Mucosa of descending colon (tissue), 3 donors: ENCODE data around the gene UGGT1. TPM values are rescaled to one million over a fixed set of nuclear protein-coding genes. Genes with fewer than 3 reads are reported as not detected.
"Not testable (repeated sequence)": the region's sequence is repeated elsewhere in the genome, so short reads cannot be mapped to it uniquely, and the experiment has no call there.

ENCODE experiments used
- ATAC-seq: fragments of 200-7000 bp; cut with Tn5 transposase; one replicate; pipeline ENCODE4 v1.9.1; 2020; ENCODE audit warnings: mild to moderate bottlenecking, moderate library complexity
- DNase-seq, 3 donors: peaks; one replicate each; pipeline ENCODE4 v3.0.0-alpha.2; 2020
- H3K36me3 ChIP-seq: fragments of 200-600 bp; one replicate; pipeline ENCODE4 v1.8.0; 2021; ENCODE audit warnings: low read depth, mild to moderate bottlenecking
- H3K4me1 ChIP-seq: fragments of 200-600 bp; one replicate; pipeline ENCODE4 v1.8.0; 2021; ENCODE audit warnings: low read depth, mild to moderate bottlenecking
- H3K4me3 ChIP-seq: fragments of 200-600 bp; one replicate; pipeline ENCODE4 v1.8.0; 2021; ENCODE audit warnings: mild to moderate bottlenecking
- H3K9me3 ChIP-seq: fragments of 200-600 bp; one replicate; pipeline ENCODE4 v1.8.0; 2021; ENCODE audit warnings: mild to moderate bottlenecking
- intact Hi-C, 2 donors: fragments of 100-400 bp; cut with DNase I in 1 of 2; cut with micrococcal nuclease in 1 of 2; formaldehyde crosslinking; loops; one replicate each; pipeline versions ENCODE4 v1.11.0 to v1.11.1; 2022; cut with DNase I, micrococcal nuclease
- total RNA-seq, 3 donors: library from RNA; stranded (reverse); fragmentation: NEBNext Ultra II Directional in 2 of 3; extraction: Animal tissue kit (Norgen Biotek cat#: 25700) in 2 of 3; gene quantifications; one replicate each; pipeline versions ENCODE4 v1.2.1 to v1.2.4, GENCODE V29; 2021 to 2023
- TF ChIP-seq, protein P1 (sequence below): fragments of 200-600 bp; IDR thresholded peaks from one replicate; pipeline ENCODE4 v1.8.0; 2022; ENCODE audit warnings: antibody characterized with exemption, mild to moderate bottlenecking
- donor health status: DM: no; HTN: no; CAD: no; lungs with moderate emphysema.
- donor health status: DM: no; HTN: no; CAD: no.
- donor health status: DM: no; HTN: yes; CAD: no.

UGGT1 gene
- total RNA-seq, 3 donors from 2014 or later: 43.0 to 47.1 (median 43.9) TPM

DNA sequence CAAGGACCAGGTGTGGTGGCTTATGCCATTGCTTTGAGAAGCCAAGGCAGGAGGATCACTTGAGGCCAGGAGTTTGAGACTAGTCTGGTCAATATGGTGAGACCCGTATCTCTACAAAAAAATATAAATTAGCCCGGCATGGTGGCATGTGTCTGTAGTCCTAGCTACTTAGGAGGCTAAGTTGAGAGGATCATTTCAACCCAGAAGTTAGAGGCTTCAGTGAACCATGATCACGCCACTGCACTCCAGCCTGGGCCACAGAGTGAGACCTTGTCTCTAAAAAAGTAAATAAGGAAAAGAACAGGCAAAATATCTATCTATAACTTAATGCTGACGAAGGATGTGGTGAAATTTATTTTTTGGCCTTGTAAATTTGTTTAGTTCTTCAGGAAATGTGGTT is 78.1 kb downstream of the UGGT1 start:
- Histone ChIP-seq H3K4me1 (no peaks in the 10 kb centered on the region), H3K36me3 (no peaks in the 10 kb centered on the region), H3K4me3 (no peak overlapping the region), H3K9me3 (no peaks in the 10 kb centered on the region)
- TF ChIP-seq, protein P1, sequence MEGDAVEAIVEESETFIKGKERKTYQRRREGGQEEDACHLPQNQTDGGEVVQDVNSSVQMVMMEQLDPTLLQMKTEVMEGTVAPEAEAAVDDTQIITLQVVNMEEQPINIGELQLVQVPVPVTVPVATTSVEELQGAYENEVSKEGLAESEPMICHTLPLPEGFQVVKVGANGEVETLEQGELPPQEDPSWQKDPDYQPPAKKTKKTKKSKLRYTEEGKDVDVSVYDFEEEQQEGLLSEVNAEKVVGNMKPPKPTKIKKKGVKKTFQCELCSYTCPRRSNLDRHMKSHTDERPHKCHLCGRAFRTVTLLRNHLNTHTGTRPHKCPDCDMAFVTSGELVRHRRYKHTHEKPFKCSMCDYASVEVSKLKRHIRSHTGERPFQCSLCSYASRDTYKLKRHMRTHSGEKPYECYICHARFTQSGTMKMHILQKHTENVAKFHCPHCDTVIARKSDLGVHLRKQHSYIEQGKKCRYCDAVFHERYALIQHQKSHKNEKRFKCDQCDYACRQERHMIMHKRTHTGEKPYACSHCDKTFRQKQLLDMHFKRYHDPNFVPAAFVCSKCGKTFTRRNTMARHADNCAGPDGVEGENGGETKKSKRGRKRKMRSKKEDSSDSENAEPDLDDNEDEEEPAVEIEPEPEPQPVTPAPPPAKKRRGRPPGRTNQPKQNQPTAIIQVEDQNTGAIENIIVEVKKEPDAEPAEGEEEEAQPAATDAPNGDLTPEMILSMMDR: no peak
- DNase-seq (no peak), ATAC-seq (no peak)
- intact Hi-C loops: no loop called here

DNA sequence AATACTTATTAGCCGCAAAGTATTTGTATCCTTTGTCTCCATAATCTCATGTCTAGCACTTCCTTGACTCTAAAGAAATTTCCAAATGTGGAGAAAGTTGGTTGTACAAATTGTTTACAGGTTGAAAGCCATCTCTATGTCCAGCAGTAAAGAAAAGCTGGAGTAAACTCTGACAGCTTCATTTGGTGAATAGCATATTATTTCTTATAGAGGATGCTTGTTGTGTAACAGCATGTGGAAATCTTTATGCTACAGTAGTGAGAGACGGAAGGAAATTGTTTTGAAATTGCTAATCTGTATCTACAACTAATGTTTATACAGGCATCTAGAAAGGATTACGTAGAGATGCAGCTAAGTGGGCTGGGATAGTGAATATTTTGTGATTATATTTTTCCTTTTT is 78.5 kb downstream of the UGGT1 start:
- DNase-seq: no peak

DNA sequence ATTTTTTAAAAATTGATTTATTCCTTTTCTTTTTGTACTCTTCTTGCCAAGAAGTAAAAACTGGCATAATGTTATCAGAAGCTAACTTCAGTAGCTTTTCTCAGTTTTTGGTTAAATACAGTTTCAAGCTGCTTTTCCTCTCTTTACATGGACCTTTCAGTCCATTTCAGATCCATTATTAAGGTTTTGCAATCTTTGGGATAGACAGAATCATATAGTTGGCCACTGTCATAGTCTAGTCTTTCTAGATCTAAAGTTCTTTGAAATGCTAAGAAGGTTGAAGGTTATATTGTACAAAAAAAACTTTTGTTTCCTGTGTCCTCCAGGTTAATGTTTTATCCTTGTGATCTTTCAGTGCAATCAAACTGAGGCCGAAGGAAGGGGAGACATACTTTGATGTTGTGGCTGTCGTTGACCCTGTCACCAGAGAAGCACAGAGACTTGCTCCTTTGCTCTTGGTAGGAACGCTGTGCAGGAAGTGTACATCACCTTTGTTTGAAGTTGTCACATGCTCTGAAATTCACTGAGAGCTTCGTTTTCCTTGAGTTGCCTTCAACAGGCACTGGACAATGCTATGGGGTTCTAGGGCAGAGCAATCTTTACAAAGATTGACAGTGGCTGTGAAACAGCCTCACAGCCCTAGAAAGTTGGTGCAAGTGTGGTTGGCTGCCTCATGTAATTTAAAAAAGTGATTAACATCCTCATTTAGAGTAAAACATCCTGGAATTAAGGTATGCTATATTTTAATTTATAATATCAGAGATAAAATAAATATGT is 79.1 kb downstream of the UGGT1 start:
- H3K36me3 ChIP-seq: peaks cover 6% of the 10 kb centered on the region
- DNase-seq: no peak
- intact Hi-C loops: loop anchor here in 1 of 2 donors (10.0 kb wide), 1 partner anchor 65 kb away; no protein-coding TSS in a partner anchor
- no peaks in the 10 kb centered on the region for H3K9me3 ChIP-seq
- peak; percentile 64 for ATAC-seq
- TF ChIP-seq, protein P1: no peak
- H3K4me1 ChIP-seq: no peaks in the 10 kb centered on the region
- H3K4me3 ChIP-seq: no peak overlapping the region

More for the DNA sequence above, 78.5 kb downstream of the UGGT1 start:
- Histone ChIP-seq H3K4me3 (no peak overlapping the region), H3K4me1 (no peaks in the 10 kb centered on the region), H3K9me3 (no peaks in the 10 kb centered on the region), H3K36me3 (no peaks in the 10 kb centered on the region)
- intact Hi-C loops: no loop called here
- TF ChIP-seq, protein P1: no peak
- ATAC-seq: no peak

DNA sequence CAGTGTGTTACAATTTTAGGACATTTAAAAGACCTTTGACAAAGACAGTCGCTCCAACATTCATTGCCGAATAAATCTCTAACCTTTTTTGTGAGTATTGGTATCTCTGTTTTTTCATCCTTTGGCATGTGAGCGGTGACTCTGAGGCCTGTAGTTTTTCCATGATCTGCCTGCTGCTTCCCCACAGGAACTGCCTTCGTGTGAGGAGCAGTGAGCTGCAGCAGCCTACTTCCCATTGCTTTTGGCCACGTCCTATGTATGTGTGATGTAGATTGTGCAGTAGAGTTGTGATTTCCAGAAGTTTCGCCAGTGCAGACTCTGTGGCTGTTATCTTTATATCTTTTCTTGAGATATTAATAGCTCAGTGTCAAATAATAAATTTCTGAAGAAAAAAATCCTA is 79.8 kb downstream of the UGGT1 start:
- Histone ChIP-seq H3K4me1 (no peaks in the 10 kb centered on the region), H3K36me3 (peaks cover 8% of the 10 kb centered on the region), H3K9me3 (no peaks in the 10 kb centered on the region), H3K4me3 (no peak overlapping the region)
- no peak for ATAC-seq
- no peak for DNase-seq
- TF ChIP-seq, protein P1: no peak
- intact Hi-C loops: loop anchor here in 1 of 2 donors (10.0 kb wide), 1 partner anchor 64 kb away; no protein-coding TSS in a partner anchor

DNA sequence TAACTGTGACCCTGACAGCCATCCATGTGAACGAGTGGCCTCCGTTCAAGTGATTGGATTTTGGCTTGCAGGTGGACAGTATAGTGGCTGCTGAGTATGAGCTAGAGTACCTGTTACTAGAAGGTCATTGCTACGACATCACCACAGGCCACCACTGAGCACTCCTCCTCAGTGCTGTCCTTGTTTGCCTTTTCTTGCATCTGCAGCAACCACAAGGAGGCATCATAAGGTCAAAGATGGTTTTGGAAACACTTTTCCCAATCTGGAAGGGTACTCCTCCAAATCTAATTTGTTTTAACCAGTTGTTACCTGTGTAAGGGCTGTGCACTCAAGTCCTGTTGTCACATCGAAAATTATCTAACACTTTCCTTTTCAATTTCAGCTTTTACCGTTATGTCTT is 81.2 kb downstream of the UGGT1 start:
- Histone ChIP-seq H3K36me3 (peaks cover 8% of the 10 kb centered on the region), H3K9me3 (no peaks in the 10 kb centered on the region), H3K4me1 (no peaks in the 10 kb centered on the region), H3K4me3 (no peak overlapping the region)
- TF ChIP-seq, protein P1: no peak
- intact Hi-C loops: loop anchor here in 1 of 2 donors (10.0 kb wide), 1 partner anchor 63 kb away; no protein-coding TSS in a partner anchor
- DNase-seq: no peak
- ATAC-seq: no peak

DNA sequence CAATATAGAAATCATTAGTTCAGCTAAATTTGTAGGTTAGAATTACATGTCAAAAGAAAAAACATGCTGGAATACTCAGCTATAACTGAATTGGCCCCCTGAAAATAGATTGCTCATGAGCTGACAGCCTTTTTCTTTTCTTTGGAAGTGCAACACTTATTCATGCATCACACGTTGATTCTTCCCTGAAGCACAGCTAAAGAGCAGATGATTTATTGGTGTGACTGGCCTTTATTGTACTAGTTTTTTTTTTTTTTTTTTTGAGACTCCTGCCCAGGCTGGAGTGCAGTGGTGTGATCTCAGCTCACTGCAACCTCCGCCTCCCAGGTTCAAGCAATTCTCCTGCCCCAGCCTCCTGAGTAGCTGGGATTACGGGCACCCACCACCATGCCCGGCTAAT is 83.1 kb downstream of the UGGT1 start:
- DNase-seq: not testable (repeated sequence)

More for the DNA sequence above, 83.1 kb downstream of the UGGT1 start:
- ATAC-seq, H3K4me3 ChIP-seq, H3K36me3 ChIP-seq, H3K9me3 ChIP-seq, H3K4me1 ChIP-seq: not testable (repeated sequence)
- intact Hi-C loops: loop anchor here in 1 of 2 donors (10.0 kb wide), 1 partner anchor 61 kb away; no protein-coding TSS in a partner anchor
